T-helper 1 cell treated with Interleukin-12 subunit alpha and Interleukin-12 subunit beta and Interleukin-4 antibody, amounts not matched to agents 30 ng/mL and 1 ng/mL, for 36 hours (primary cell): Measurements from ENCODE around the gene RIIAD1. TPM values are rescaled to one million over a fixed set of nuclear protein-coding genes. Genes with fewer than 3 reads are reported as not detected.
"Not testable (repeated sequence)": the region's sequence is repeated elsewhere in the genome, so short reads cannot be mapped to it uniquely, and the experiment has no call there.

ENCODE experiments used
- intact Hi-C: fragments of 100-400 bp; cut with micrococcal nuclease; formaldehyde crosslinking; loops from one replicate; pipeline ENCODE4 v1.15.1; 2024
- total RNA-seq: library from RNA; stranded (reverse); gene quantifications from 2 replicates; pipeline ENCODE4 v1.2.3, GENCODE V29; 2022

Gene RIIAD1
- total RNA-seq: not detected in 2 replicates

DNA sequence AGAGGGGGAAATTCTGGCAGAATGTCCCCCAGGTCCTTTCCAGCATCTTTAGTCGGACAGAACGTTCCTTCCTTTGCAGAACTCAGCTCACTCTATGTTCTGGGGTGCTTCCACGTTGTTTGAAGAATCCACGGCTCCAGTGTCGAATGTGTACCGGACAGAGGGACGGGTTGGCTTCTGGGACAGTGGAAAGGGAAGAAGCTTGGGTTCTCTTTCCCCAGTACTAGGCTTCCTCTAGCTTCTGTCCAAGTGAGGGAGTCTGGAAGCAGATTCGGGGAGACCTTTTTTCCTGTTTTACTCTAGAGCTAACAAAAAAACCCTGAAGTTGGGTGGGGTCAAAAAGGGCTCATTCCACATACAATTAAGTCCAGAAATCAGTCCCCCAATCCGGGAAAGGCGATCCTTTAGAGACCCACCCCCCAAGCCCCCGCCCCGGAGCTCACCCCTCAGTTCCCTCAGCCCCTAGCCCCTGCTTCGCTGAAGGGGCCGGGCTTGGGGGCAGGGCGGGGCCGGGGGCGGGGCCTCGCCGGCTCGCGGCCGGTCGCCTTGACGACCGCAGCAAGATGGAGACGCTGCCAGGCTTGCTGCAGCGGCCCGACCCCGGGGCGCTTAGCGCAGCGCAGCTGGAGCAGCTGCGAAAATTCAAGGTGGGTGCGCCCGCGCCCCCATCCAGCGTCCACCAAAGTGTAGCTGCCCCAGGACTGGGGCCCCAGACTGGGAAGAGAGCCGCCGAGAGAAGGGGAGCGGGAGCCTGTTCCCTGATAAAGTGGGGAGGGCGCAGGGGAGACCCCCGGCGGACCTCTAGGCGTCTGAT is at the start of gene RIIAD1:
Gene RIIAD1 (plus strand): TSS at position 549 of the 814 bp plus-strand sequence. CDS start 15 bp downstream, at position 564.
- intact Hi-C loops: loop anchor here (1.0 to 5.0 kb wide), 6 partner anchors 42 to 264 kb away; partner anchors contain the start of genes C2CD4D, MRPL9, POGZ and TDRKH

GRCh38 chr1:151673407-151673806 is 47.9 kb upstream of the RIIAD1 start:
- intact Hi-C loops: no loop called here

- intact Hi-C loops: no loop called here
Observed at GRCh38 chr1:151680391-151680790, 40.9 kb upstream of the RIIAD1 start.

DNA sequence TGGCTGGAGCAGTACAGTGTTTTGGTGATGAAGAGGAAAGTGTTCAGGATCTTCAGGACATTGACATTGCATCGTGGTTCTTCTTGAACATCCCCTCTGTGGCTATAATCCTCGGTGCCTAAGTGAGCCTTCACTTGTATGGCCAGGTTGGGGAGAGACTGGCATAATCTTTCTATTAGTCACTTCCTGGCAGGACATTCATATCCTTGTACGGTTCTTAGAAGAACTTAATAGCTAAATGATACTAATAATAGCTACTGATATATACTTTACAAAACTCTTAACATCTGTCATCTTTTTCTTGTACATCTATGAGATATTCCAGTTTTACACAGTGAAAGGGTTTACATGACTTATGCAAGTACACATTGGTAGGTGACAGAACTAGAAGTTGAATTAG is 40.5 kb upstream of the RIIAD1 start:
- intact Hi-C loops: no loop called here

GRCh38 chr1:151681923-151682322 is 39.4 kb upstream of the RIIAD1 start:
- intact Hi-C loops: no loop called here

DNA sequence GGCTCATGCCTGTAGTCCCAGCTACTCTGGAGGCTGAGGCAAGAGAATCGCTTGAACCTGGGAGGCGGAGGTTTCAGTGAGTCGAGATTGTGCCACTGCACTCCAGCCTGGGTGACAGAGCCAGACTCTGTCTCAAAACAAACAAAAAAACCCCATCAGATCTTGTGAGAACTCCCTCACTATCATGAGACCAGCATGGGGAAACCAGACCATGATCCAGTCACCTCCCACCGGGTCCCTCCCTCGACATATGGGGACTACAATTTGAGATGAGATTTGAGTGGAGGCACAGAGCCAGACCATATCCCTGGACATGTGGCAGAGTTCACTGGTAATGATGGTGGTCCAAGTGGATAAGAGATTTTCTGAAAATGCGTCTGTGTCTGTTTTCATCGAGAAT is 38.4 kb upstream of the RIIAD1 start:
- intact Hi-C loops: not testable (repeated sequence)

GRCh38 chr1:151684128-151684527 is 37.2 kb upstream of the RIIAD1 start:
- intact Hi-C loops: no loop called here

DNA sequence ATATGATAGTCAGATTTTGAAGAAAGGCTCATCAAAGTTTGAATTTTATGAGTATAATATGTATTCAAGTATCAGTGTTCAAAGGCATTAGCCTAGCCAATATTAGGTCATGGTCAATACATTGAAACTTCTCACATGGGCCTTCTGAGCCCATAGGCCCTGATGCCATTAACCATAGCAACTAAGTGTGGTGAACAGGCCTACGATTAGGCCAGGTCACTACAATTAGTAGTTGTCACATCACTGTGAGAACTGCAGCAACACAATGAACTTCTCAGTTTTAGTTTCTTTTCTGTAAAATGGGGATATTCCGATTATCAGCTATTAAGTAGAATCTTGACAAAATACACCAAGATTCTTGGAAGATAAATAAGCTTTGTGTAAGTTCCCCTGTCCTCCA is 34.8 kb upstream of the RIIAD1 start:
- intact Hi-C loops: no loop called here

DNA sequence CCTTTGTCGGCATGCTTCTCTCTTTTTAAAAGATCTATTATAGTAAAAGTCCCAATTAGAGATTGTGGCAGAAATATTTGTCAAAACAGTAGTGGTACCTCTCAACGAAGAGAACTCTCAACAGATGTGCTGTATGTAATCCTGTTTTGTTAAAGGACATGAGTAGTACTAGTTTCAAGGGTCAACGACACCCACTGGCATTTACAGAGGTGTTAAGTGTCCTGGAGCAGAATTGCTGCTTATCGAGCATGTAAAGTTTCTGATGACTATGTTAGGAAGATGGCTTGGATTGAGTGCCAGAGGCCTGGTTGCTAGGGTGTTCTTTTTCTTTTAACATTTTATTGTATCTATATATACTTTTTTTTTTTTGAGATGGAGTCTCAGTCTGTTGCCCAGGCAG is 31.8 kb upstream of the RIIAD1 start:
- intact Hi-C loops: no loop called here

DNA sequence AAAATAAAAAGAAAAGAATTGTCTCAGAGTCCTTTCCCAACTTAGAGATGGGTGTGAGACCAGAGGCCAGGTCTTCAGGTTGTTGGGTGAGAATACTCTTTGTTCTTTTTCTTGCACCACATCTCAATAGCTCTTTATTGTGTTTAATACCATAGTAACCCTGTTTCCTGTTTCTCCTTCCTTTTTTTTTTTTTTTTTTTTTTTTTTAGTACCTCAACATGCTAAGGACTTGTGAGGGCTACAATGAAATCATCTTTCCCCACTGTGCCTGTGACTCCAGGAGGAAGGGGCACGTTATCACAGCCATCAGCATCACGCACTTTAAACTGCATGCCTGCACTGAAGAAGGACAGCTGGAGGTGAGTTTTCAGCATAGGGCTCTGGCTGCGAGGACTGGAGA is 29.1 kb upstream of the RIIAD1 start:
- intact Hi-C loops: no loop called here

DNA sequence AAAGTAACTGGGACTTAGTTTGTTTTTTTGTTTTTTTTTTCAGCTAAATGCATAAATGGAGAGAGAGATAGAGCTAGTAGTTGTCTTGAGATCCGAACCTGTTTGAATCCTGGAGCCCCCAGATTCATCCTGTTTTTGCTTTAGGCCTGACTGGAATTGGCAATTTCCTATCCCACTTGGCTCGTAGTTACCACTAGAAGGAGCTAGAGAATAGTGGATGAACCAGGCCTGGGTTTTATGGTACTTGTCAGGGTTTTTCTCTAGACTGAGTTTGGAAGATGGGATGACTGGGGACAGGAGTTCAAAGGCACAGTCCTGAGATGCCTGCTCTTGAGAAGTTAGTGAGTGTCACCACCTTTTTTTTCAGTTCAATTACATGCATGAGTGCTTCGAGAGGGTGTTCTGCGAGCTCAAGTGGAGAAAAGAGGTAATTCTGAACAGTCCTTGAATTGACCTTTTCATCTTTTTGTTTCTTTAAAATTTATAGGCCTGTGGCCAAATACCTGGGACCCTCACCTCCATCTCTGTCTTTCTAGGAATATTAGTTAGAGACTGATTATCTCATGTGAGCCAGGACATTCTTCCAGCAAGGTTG is 28.2 kb upstream of the RIIAD1 start:
- intact Hi-C loops: loop anchor here (1.0 kb wide), 2 partner anchors 42 to 143 kb away; no protein-coding TSS in a partner anchor

- intact Hi-C loops: no loop called here
Observed at GRCh38 chr1:151701515-151701914, 19.8 kb upstream of the RIIAD1 start.

GRCh38 chr1:151702936-151703335 is 18.4 kb upstream of the RIIAD1 start:
- intact Hi-C loops: no loop called here

DNA sequence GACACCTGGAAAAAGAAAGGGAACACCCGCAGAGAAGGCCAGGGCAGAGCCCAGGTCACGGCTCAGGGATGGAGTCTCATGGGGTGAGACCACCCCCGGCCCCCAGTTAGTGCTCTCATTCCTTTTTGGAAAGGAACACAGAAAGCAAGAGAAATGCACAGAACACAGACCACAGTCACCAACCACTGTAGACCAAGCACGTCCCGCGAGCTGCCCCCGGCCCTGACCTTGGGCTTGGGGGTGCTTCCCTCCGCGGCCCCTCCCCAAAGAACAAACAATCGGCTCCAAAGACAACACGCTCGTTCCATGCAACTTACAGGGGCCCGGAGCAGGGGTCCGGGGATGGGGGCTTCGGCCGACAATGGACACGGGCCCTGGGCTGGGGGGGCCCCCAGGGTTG is 17.5 kb upstream of the RIIAD1 start:
- intact Hi-C loops: no loop called here

- intact Hi-C loops: no loop called here
Observed at GRCh38 chr1:151704246-151704645, 17.1 kb upstream of the RIIAD1 start.

DNA sequence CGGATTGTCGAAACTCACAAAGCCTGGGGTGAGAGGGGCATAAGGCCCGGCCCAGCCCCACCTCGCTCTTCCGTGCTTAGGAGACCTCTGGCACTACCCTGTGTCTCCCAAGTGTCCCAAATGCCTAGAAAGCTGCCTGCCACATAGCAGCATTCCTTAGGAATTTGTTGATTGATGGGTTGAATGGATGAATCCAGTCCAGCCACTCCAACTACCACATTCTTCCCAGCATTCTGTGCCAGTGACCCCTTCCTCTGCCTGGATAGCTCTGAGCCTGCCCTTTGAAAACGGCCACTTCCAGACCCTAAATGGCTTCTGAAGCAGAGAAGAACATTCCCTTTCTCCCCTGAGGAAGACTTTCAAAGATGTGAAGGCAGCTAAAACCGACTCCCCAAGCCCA is 16.2 kb upstream of the RIIAD1 start:
- intact Hi-C loops: no loop called here

- intact Hi-C loops: no loop called here
Observed at GRCh38 chr1:151705753-151706463, 15.4 kb upstream of the RIIAD1 start.

- intact Hi-C loops: no loop called here
Observed at GRCh38 chr1:151706464-151707415, 14.6 kb upstream of the RIIAD1 start.

- intact Hi-C loops: no loop called here
Observed at GRCh38 chr1:151707541-151708065, 13.7 kb upstream of the RIIAD1 start.

- intact Hi-C loops: no loop called here
Observed at GRCh38 chr1:151708891-151709290, 12.4 kb upstream of the RIIAD1 start.
